Left lung (tissue), 10 donors: ENCODE data around the gene CCDC170. TPM values are rescaled to one million over a fixed set of nuclear protein-coding genes. Genes with fewer than 3 reads are reported as not detected.
A peak's percentile ranks its signal among the peaks of the same experiment; 100 is the strongest.
"Not testable (repeated sequence)": the region's sequence is repeated elsewhere in the genome, so short reads cannot be mapped to it uniquely, and the experiment has no call there.

Experiments used
- ATAC-seq: fragments of 200-7000 bp; cut with Tn5 transposase; one replicate; pipeline ENCODE4 v1.9.1; 2020; ENCODE audit warnings: moderate library complexity
- DNase-seq, 4 donors: peaks; one replicate each; pipeline ENCODE4 v3.0.0-alpha.2; 2013 to 2020
- H3K27ac ChIP-seq, 2 donors: fragments of 200-600 bp; sonication (generic) in 1 of 2; one replicate each; pipeline versions ENCODE4 v1.5.0 to v1.8.0; 2020 to 2021
- H3K27me3 ChIP-seq, 2 donors: fragments of 200-600 bp; sonication (generic) in 1 of 2; one replicate each; pipeline versions ENCODE4 v1.5.0 to v1.8.0; 2020 to 2021
- H3K36me3 ChIP-seq, 2 donors: fragments of 200-600 bp; sonication (generic) in 1 of 2; one replicate each; pipeline versions ENCODE4 v1.5.0 to v1.8.0; 2020 to 2021
- H3K4me1 ChIP-seq, 2 donors: fragments of 200-600 bp; one replicate each; pipeline ENCODE4 v1.8.0; 2021
- H3K4me3 ChIP-seq, 2 donors: fragments of 200-600 bp; sonication (generic) in 1 of 2; one replicate each; pipeline versions ENCODE4 v1.5.0 to v1.8.0; 2020 to 2021; ENCODE audit warnings: mild to moderate bottlenecking in 1 of 2
- H3K9me3 ChIP-seq, 2 donors: fragments of 200-600 bp; sonication (generic) in 1 of 2; one replicate each; pipeline versions ENCODE4 v1.5.0 to v1.8.0; 2020 to 2021
- CTCF ChIP-seq, 2 donors: fragments of 200-600 bp; sonication (generic) in 1 of 2; IDR thresholded peaks; one replicate each; pipeline versions ENCODE4 v1.5.0 to v1.8.0; 2021; ENCODE audit warnings: antibody characterized with exemption in 2 of 2
- intact Hi-C, 2 donors: fragments of 100-400 bp; cut with DNase I; formaldehyde crosslinking; loops; one replicate each; pipeline versions ENCODE4 v1.11.2 to v1.14.2; 2022
- polyA plus RNA-seq, 6 donors: library from polyadenylated mRNA; unstranded; fragments of 120-200 nt; gene quantifications; one replicate each; pipeline ENCODE4 v1.2.1, GENCODE V29; 2013; ENCODE audit not compliant: insufficient read length in 6 of 6
- total RNA-seq, 2 donors: library from RNA; stranded (reverse); fragmentation: NEBNext Ultra II Directional; extraction: Animal tissue kit (Norgen Biotek cat#: 25700); gene quantifications; one replicate each; pipeline ENCODE4 v1.2.1, GENCODE V29; 2021
- donor health status: DM: no; HTN: yes; CAD: no.
- donor health status: DM: no; HTN: no; CAD: no.

The CCDC170 gene
- total and polyA plus RNA-seq, 8 donors, result 1.3 to 8.2 (median 4.4) TPM

GRCh38 chr6:151451417-151451949 is 42.3 kb upstream of the CCDC170 start:
- peaks cover 10 to 25% of the 10 kb centered on the region in 2 donors for H3K4me1 ChIP-seq
- no peaks in the 10 kb centered on the region for H3K9me3 ChIP-seq
- TF ChIP-seq CTCF (IDR thresholded peaks at IDR 0.05), result no peak
- peak overlapping the region; percentile 98 for H3K27ac ChIP-seq
- no peak for ATAC-seq
- H3K36me3 ChIP-seq, result peaks cover 0 to 3% of the 10 kb centered on the region in 2 donors
- intact Hi-C loops, result no loop called here
- H3K4me3 ChIP-seq, result peak overlapping the region; percentile 43 to 86
- no peaks in the 10 kb centered on the region for H3K27me3 ChIP-seq
- DNase-seq, result no peak

- no peak for TF ChIP-seq CTCF (IDR thresholded peaks at IDR 0.05)
- ATAC-seq, result peak; percentile 97
- DNase-seq, result peak; percentile 100
- Histone ChIP-seq H3K27me3 (no peaks in the 10 kb centered on the region), H3K36me3 (peaks cover 0 to 5% of the 10 kb centered on the region in 2 donors), H3K9me3 (no peaks in the 10 kb centered on the region), H3K27ac (peak within 1 kb of the TSS; percentile 98), H3K4me3 (peak within 1 kb of the TSS; percentile 74 to 86), H3K4me1 (peaks cover 8 to 28% of the 10 kb centered on the region in 2 donors)
- intact Hi-C loops, result no loop called here
Observed at GRCh38 chr6:151451950-151452749, 41.7 kb upstream of the CCDC170 start, which contains the start of gene RMND1. Gene RMND1 (minus strand): TSS chr6:151452126. CDS start chr6:151445811, 6,315 bp downstream.

- intact Hi-C loops, result no loop called here
- DNase-seq, result peak in 2 of 4 donors; percentile 42 to 43
- peak; percentile 22 for ATAC-seq
Observed at GRCh38 chr6:151452750-151453427, 40.9 kb upstream of the CCDC170 start.

GRCh38 chr6:151455751-151456398 is 37.9 kb upstream of the CCDC170 start:
- DNase-seq, result peak in 1 of 4 donors; percentile 83

More at GRCh38 chr6:151452750-151453427, 40.9 kb upstream of the CCDC170 start:
- H3K27me3 ChIP-seq, result no peaks in the 10 kb centered on the region
- H3K36me3 ChIP-seq, result peaks cover 0 to 10% of the 10 kb centered on the region in 2 donors
- no peaks in the 10 kb centered on the region for H3K9me3 ChIP-seq
- H3K27ac ChIP-seq, result peak overlapping the region; percentile 98
- TF ChIP-seq CTCF (IDR thresholded peaks at IDR 0.05), result no peak
- H3K4me3 ChIP-seq, result peak overlapping the region; percentile 74 to 86
- H3K4me1 ChIP-seq, result peaks cover 8 to 28% of the 10 kb centered on the region in 2 donors

GRCh38 chr6:151461673-151462072 is 32.1 kb upstream of the CCDC170 start:
- Histone ChIP-seq H3K36me3 (peaks cover 6 to 73% of the 10 kb centered on the region in 2 donors), H3K27me3 (no peaks in the 10 kb centered on the region), H3K9me3 (no peaks in the 10 kb centered on the region), H3K27ac (no peak overlapping the region), H3K4me3 (no peak overlapping the region), H3K4me1 (peaks cover 0 to 2% of the 10 kb centered on the region in 2 donors)
- intact Hi-C loops, result no loop called here
- DNase-seq, result no peak
- no peak for ATAC-seq
- TF ChIP-seq CTCF (IDR thresholded peaks at IDR 0.05), result no peak

More at GRCh38 chr6:151455751-151456398, 37.9 kb upstream of the CCDC170 start:
- Histone ChIP-seq H3K4me1 (peaks cover 8 to 28% of the 10 kb centered on the region in 2 donors), H3K36me3 (peaks cover 4 to 40% of the 10 kb centered on the region in 2 donors)
- H3K4me3 ChIP-seq, H3K27me3 ChIP-seq, H3K9me3 ChIP-seq, H3K27ac ChIP-seq, ATAC-seq, intact Hi-C loops: not testable (repeated sequence)
